Measurements from ENCODE around the gene PLAGL2.

The PLAGL2 gene

GRCh38 chr20:32230707-32231106 lies 23.2 kb upstream of the PLAGL2 start:
- no peak for DNase-seq (ENCODE audit: low spot score)

- no peak for DNase-seq (ENCODE audit: low spot score)
These were observed 21.8 kb upstream of the PLAGL2 start for GRCh38 chr20:32229251-32229747.

GRCh38 chr20:32227744-32228688 lies 20.5 kb upstream of the PLAGL2 start:
- DNase-seq (ENCODE audit: low spot score) = no peak

- no peak for DNase-seq (ENCODE audit: low spot score)
These were observed 19.8 kb upstream of the PLAGL2 start for GRCh38 chr20:32227306-32227705.

- DNase-seq (ENCODE audit: low spot score) = no peak
These were observed 18.8 kb upstream of the PLAGL2 start for GRCh38 chr20:32226391-32226790.

- DNase-seq (ENCODE audit: low spot score) = no peak
These were observed 16.9 kb upstream of the PLAGL2 start for GRCh38 chr20:32224463-32224862.

GRCh38 chr20:32218156-32218900 lies 10.8 kb upstream of the PLAGL2 start:
- no peak for DNase-seq (ENCODE audit: low spot score)

- no peak for DNase-seq (ENCODE audit: low spot score)
These were observed 8.9 kb upstream of the PLAGL2 start for GRCh38 chr20:32216179-32217142.

GRCh38 chr20:32215729-32216128 lies 8.2 kb upstream of the PLAGL2 start:
- no peak for DNase-seq (ENCODE audit: low spot score)

- DNase-seq (ENCODE audit: low spot score) = no peak
These were observed 7.6 kb upstream of the PLAGL2 start for GRCh38 chr20:32215147-32215546.

GRCh38 chr20:32213870-32214269 lies 6.3 kb upstream of the PLAGL2 start:
- DNase-seq (ENCODE audit: low spot score) = no peak

GRCh38 chr20:32209850-32210605 lies 2.5 kb upstream of the PLAGL2 start:
- DNase-seq (ENCODE audit: low spot score) = no peak

- no peak for DNase-seq (ENCODE audit: low spot score)
These were observed 1.1 kb upstream of the PLAGL2 start for GRCh38 chr20:32208499-32209154.

- no peak for DNase-seq (ENCODE audit: low spot score)
These were observed 550 bp downstream of the PLAGL2 start for GRCh38 chr20:32206760-32207625.

- DNase-seq (ENCODE audit: low spot score) = no peak
These were observed 1.4 kb downstream of the PLAGL2 start for GRCh38 chr20:32205843-32206759.

- DNase-seq (ENCODE audit: low spot score) = no peak
These were observed 2.3 kb downstream of the PLAGL2 start for GRCh38 chr20:32205110-32205842.

All from putamen (tissue), 1 donor.